ENCODE results near the gene DGKD. TPM values are rescaled to one million over a fixed set of nuclear protein-coding genes. Genes with fewer than 3 reads are reported as not detected.

DGKD gene
- total and polyA plus RNA-seq, 10 of the 15 experiments (the other 5 are each of a cell fraction or from before 2014, with no cell fraction given): 2.7 to 81.9 (median 27.0) TPM

GRCh38 chr2:233358947-233359346 lies 4.7 kb downstream of the DGKD start:
- Histone ChIP-seq H3K4me1 (ENCODE audit: control insufficient read depth, insufficient read depth, low read length) (peaks cover 14% of the 10 kb centered on the region), H3K36me3 (ENCODE audit: control insufficient read depth in 2 of 2, insufficient read depth in 2 of 2, low read length in 1 of 2) (0 out of 4 replicates have a peak, but pooled peaks cover 0 to 4% of the 10 kb centered on the region in 2 experiments), H3K9me3 (replicated peaks; ENCODE audit: control insufficient read depth, insufficient read depth, low read length) (peaks cover 8% of the 10 kb centered on the region), H2AFZ (ENCODE audit: control insufficient read depth, low read depth, low read length) (no peak overlapping the region), H3K4me2 (ENCODE audit: control insufficient read depth, insufficient read depth) (peak overlapping the region; percentile 71), H4K20me1 (ENCODE audit: control insufficient read depth, insufficient read depth) (no peaks in the 10 kb centered on the region), H3K27ac (ENCODE audit: control insufficient read depth, insufficient read depth) (no peak overlapping the region; the same call in 1 of the 2 replicates), H3K9ac (ENCODE audit: control insufficient read depth, insufficient read depth, low read length) (no peak overlapping the region), H3K79me2 (ENCODE audit: control insufficient read depth, insufficient read depth, low read length) (peaks cover 71% of the 10 kb centered on the region), H3K27me3 (replicated peaks in 1 of 2; ENCODE audit: control insufficient read depth in 2 of 2, insufficient read depth in 2 of 2, low read length in 1 of 2) (no peaks in the 10 kb centered on the region), H3K4me3 (peak overlapping the region; percentile 85)
- RAD21 ChIA-PET (ENCODE audit: unreplicated experiment): no interaction called here
- ATAC-seq (no peak), DNase-seq (ENCODE audit: low read depth, low spot score) (no peak), FAIRE-seq (no peak)
- TF ChIP-seq ZNF622 (IDR thresholded peaks at IDR 0.05): no peak
- TF ChIP-seq EP300 (IDR thresholded peaks at IDR 0.05; ENCODE audit: borderline replicate concordance in 1 of 2, control insufficient read depth in 1 of 2, low read depth in 2 of 2, low read length in 2 of 2): no peak
- no peak for TF ChIP-seq EGR1 (IDR thresholded peaks at IDR 0.05; ENCODE audit: borderline replicate concordance in 1 of 2, low read depth in 2 of 2, low read length in 2 of 2)
- TF ChIP-seq, protein P1, sequence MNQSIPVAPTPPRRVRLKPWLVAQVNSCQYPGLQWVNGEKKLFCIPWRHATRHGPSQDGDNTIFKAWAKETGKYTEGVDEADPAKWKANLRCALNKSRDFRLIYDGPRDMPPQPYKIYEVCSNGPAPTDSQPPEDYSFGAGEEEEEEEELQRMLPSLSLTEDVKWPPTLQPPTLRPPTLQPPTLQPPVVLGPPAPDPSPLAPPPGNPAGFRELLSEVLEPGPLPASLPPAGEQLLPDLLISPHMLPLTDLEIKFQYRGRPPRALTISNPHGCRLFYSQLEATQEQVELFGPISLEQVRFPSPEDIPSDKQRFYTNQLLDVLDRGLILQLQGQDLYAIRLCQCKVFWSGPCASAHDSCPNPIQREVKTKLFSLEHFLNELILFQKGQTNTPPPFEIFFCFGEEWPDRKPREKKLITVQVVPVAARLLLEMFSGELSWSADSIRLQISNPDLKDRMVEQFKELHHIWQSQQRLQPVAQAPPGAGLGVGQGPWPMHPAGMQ (IDR thresholded peaks at IDR 0.05; ENCODE audit: borderline replicate concordance): no peak
- no peak for TF ChIP-seq TCF7 (IDR thresholded peaks at IDR 0.05; ENCODE audit: borderline replicate concordance)
- TF ChIP-seq SMAD5 (IDR thresholded peaks at IDR 0.05; ENCODE audit: low read depth): no peak
- no peak for TF ChIP-seq CREM (IDR thresholded peaks at IDR 0.05; ENCODE audit: low read depth)
- no peak for TF ChIP-seq CHD4 (IDR thresholded peaks at IDR 0.05)
- TF ChIP-seq ATF3 (IDR thresholded peaks at IDR 0.05; ENCODE audit: borderline replicate concordance, extremely low read depth, low read depth, low read length): no peak
- TF ChIP-seq, protein P2, sequence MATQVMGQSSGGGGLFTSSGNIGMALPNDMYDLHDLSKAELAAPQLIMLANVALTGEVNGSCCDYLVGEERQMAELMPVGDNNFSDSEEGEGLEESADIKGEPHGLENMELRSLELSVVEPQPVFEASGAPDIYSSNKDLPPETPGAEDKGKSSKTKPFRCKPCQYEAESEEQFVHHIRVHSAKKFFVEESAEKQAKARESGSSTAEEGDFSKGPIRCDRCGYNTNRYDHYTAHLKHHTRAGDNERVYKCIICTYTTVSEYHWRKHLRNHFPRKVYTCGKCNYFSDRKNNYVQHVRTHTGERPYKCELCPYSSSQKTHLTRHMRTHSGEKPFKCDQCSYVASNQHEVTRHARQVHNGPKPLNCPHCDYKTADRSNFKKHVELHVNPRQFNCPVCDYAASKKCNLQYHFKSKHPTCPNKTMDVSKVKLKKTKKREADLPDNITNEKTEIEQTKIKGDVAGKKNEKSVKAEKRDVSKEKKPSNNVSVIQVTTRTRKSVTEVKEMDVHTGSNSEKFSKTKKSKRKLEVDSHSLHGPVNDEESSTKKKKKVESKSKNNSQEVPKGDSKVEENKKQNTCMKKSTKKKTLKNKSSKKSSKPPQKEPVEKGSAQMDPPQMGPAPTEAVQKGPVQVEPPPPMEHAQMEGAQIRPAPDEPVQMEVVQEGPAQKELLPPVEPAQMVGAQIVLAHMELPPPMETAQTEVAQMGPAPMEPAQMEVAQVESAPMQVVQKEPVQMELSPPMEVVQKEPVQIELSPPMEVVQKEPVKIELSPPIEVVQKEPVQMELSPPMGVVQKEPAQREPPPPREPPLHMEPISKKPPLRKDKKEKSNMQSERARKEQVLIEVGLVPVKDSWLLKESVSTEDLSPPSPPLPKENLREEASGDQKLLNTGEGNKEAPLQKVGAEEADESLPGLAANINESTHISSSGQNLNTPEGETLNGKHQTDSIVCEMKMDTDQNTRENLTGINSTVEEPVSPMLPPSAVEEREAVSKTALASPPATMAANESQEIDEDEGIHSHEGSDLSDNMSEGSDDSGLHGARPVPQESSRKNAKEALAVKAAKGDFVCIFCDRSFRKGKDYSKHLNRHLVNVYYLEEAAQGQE (IDR thresholded peaks at IDR 0.05; ENCODE audit: low read depth, low read length): no peak
- TF ChIP-seq NBN (IDR thresholded peaks at IDR 0.05): no peak
- no peak for TF ChIP-seq SMAD1 (IDR thresholded peaks at IDR 0.05; ENCODE audit: low read depth, partially characterized antibody)
- no peak for TF ChIP-seq ZNF24 (IDR thresholded peaks at IDR 0.05)
- no peak for TF ChIP-seq SREBF2 (IDR thresholded peaks at IDR 0.05; ENCODE audit: low read length)
- no peak for TF ChIP-seq MXI1 (IDR thresholded peaks at IDR 0.05; ENCODE audit: low read depth, low read length)
- CTCF ChIA-PET: interaction anchor here (1.3 to 1.8 kb wide), 2 partner anchors 12 to 58 kb away, joined by 3 to 6 read pairs; no protein-coding TSS in a partner anchor
- BruUV-seq (replicated peaks): no TSS peak
- POLR2A ChIA-PET: no interaction called here
- 58% methylated on average over 6 of the region's 6 CpGs for WGBS (ENCODE audit: insufficient coverage, insufficient replicate concordance, low lambda C conversion rate, missing lambda C conversion rate)
- in situ Hi-C loops (cut with MboI) (no loop called here), intact Hi-C loops (cut with micrococcal nuclease; ENCODE audit: unreplicated experiment) (loop anchor here (1.0 kb wide), 1 partner anchor 84 kb away; no protein-coding TSS in a partner anchor)
- SMC1A ChIA-PET (ENCODE audit: uncharacterized antibody, unreplicated experiment): interaction anchor here (0.8 to 1.7 kb wide), 2 partner anchors 16 to 26 kb away, joined by 4 to 5 read pairs; no protein-coding TSS in a partner anchor
